OCI-LY7 (cell line): ENCODE results near the gene OLFML2B.

Experiments
- EZH2phosphoT487 ChIP-seq: fragments of 200-600 bp; sonication (generic); IDR thresholded peaks from 2 replicates; pipeline ENCODE4 v1.6.1; 2018; ENCODE audit warnings: low read depth, borderline replicate concordance, mild to moderate bottlenecking, mixed run types, antibody characterized with exemption, low read length, moderate library complexity, mixed read lengths
- TF ChIP-seq, protein P1 (sequence below): fragments of 200-600 bp; sonication (generic); conservative IDR thresholded peaks from 2 replicates; pipeline ENCODE4 v1.5.1; 2014; ENCODE audit warnings: mild to moderate bottlenecking, antibody characterized with exemption, low read length, moderate library complexity, mixed read lengths

DNA sequence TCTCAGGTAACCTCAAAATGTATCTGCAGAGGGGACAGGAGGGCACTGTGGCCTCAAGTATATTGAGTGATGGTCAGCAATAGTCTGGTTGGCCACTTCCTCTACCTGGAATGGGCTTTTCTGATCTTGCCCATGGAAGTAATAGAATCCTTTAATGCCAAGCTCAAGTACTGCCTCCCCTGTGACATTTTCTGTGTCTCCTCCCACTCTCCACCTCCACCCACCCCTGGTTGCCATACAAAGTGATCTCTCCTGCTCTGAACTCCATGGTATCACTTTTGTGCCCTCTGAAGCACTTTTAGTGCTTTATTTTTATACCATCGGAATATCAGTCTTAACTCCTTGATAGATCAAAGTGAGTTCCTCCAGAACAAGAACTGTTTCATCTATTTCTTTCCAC is 36.6 kb upstream of the OLFML2B start:
- TF ChIP-seq, protein P1, sequence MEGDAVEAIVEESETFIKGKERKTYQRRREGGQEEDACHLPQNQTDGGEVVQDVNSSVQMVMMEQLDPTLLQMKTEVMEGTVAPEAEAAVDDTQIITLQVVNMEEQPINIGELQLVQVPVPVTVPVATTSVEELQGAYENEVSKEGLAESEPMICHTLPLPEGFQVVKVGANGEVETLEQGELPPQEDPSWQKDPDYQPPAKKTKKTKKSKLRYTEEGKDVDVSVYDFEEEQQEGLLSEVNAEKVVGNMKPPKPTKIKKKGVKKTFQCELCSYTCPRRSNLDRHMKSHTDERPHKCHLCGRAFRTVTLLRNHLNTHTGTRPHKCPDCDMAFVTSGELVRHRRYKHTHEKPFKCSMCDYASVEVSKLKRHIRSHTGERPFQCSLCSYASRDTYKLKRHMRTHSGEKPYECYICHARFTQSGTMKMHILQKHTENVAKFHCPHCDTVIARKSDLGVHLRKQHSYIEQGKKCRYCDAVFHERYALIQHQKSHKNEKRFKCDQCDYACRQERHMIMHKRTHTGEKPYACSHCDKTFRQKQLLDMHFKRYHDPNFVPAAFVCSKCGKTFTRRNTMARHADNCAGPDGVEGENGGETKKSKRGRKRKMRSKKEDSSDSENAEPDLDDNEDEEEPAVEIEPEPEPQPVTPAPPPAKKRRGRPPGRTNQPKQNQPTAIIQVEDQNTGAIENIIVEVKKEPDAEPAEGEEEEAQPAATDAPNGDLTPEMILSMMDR: no peak
- no peak for TF ChIP-seq EZH2phosphoT487
